PC-9 (cell line): ENCODE results near the gene OSBPL3.

Source experiments
- EZH2 ChIP-seq: fragments of 200-600 bp; sonication (generic); IDR thresholded peaks from 2 replicates; pipeline ENCODE4 v1.8.0; 2017; ENCODE audit warnings: antibody characterized with exemption, low read depth
- TF ChIP-seq, protein P1 (sequence below): fragments of 200-600 bp; sonication (generic); conservative IDR thresholded peaks from 2 replicates; pipeline ENCODE4 v1.6.1; 2017; ENCODE audit warnings: mixed run types, antibody characterized with exemption, mild to moderate bottlenecking, moderate library complexity

DNA sequence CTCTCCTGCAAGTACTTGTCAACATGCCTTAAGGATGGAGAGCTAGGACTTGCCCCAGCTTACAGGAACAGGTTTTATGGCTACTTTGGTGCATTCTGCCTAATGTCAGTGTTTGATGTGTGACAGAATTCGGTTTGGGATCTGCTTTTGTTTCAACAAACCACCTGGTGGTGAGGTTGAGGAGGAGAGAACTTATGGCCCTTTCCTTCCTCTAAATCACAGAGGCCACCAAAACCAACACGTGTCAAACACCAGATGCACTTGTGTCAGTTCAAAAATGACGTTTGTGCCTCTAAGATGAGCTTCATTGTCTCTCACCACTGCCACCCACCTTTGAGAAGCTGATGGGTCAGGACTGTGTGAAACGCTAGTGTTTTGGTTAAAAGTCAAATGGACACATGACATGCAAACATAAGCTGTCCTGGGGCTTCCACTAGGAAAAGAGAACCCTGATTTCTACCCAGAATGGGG is 83.9 kb downstream of the OSBPL3 start:
- TF ChIP-seq, protein P1, sequence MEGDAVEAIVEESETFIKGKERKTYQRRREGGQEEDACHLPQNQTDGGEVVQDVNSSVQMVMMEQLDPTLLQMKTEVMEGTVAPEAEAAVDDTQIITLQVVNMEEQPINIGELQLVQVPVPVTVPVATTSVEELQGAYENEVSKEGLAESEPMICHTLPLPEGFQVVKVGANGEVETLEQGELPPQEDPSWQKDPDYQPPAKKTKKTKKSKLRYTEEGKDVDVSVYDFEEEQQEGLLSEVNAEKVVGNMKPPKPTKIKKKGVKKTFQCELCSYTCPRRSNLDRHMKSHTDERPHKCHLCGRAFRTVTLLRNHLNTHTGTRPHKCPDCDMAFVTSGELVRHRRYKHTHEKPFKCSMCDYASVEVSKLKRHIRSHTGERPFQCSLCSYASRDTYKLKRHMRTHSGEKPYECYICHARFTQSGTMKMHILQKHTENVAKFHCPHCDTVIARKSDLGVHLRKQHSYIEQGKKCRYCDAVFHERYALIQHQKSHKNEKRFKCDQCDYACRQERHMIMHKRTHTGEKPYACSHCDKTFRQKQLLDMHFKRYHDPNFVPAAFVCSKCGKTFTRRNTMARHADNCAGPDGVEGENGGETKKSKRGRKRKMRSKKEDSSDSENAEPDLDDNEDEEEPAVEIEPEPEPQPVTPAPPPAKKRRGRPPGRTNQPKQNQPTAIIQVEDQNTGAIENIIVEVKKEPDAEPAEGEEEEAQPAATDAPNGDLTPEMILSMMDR, result no peak
- no peak for TF ChIP-seq EZH2
